C4-2B (cell line): ENCODE measurements around the gene SIL1.

Experiments used
- CTCF ChIP-seq: fragments of 450-650 bp; conservative IDR thresholded peaks from 2 replicates; pipeline ENCODE4 v1.5.1; 2017; ENCODE audit warnings: mild to moderate bottlenecking
- ZFX ChIP-seq: fragments of 450-650 bp; IDR thresholded peaks from 2 replicates; pipeline ENCODE4 v1.6.1; 2017

- TF ChIP-seq CTCF (no peak), ZFX (no peak)
These were observed 175.6 kb downstream of the SIL1 start for GRCh38 chr5:139022528-139022927.
